ENCODE data around the gene IL17F. TPM values are rescaled to one million over a fixed set of nuclear protein-coding genes. Genes with fewer than 3 reads are reported as not detected.

The IL17F gene
- total RNA-seq, 1 experiment from 2014 or later, result not detected

- intact Hi-C loops (cut with micrococcal nuclease), result no loop called here
- ChIA-PET RAD21 (ENCODE audit: low non-redundant PET in 1 of 2, low total read pairs in 2 of 2, uncharacterized antibody in 2 of 2, unreplicated experiment in 2 of 2) (no interaction called here), POLR2A (no interaction called here), CTCF (no interaction called here)
- no peak for DNase-seq (ENCODE audit: low read depth, low spot score)
- H4K20me1 ChIP-seq (ENCODE audit: insufficient read depth), result no peaks in the 10 kb centered on the region
- no peak overlapping the region for H3K4me3 ChIP-seq (replicated peaks in 1 of 2; ENCODE audit: low read depth in 1 of 2, low read length in 2 of 2)
- no peaks in the 10 kb centered on the region for H3K9me3 ChIP-seq (ENCODE audit: control insufficient read depth in 1 of 2, insufficient read depth in 1 of 2, low read depth in 1 of 2, low read length in 2 of 2)
- H3K36me3 ChIP-seq (ENCODE audit: control insufficient read depth in 1 of 2, insufficient read depth in 2 of 2, low read length in 2 of 2), result no peaks in the 10 kb centered on the region
- H3K27ac ChIP-seq (ENCODE audit: low read depth, low read length), result no peak overlapping the region
- H2AFZ ChIP-seq (ENCODE audit: low read depth, low read length, poor library complexity, severe bottlenecking), result no peak overlapping the region
- H3K4me1 ChIP-seq (ENCODE audit: control insufficient read depth in 1 of 2, insufficient read depth in 2 of 2, low read length in 2 of 2), result no peaks in the 10 kb centered on the region
- no peaks in the 10 kb centered on the region for H3K79me2 ChIP-seq (ENCODE audit: insufficient read depth, low read length)
- no peak overlapping the region for H3K9ac ChIP-seq (ENCODE audit: low read length)
- no peaks in the 10 kb centered on the region for H3K9me2 ChIP-seq (ENCODE audit: insufficient read depth)
- TF ChIP-seq CBX3 (IDR thresholded peaks at IDR 0.05; ENCODE audit: low read depth) (no peak), ZFX (IDR thresholded peaks at IDR 0.05) (no peak), POLR2A (IDR thresholded peaks at IDR 0.05; ENCODE audit: borderline replicate concordance, extremely low read depth, insufficient read depth, insufficient read length) (no peak), EZH2phosphoT487 (IDR thresholded peaks at IDR 0.05; ENCODE audit: borderline replicate concordance) (no peak), RAD21 (IDR thresholded peaks at IDR 0.05; ENCODE audit: low read depth) (no peak), ZBTB33 (IDR thresholded peaks at IDR 0.05; ENCODE audit: extremely low read depth, insufficient replicate concordance, low read length) (no peak), EZH2 (IDR thresholded peaks at IDR 0.05) (no peak), ATF3 (IDR thresholded peaks at IDR 0.05) (no peak), JUND (IDR thresholded peaks at IDR 0.05) (no peak), SIN3A (IDR thresholded peaks at IDR 0.05; ENCODE audit: low read depth) (no peak), POLR2AphosphoS5 (IDR thresholded peaks at IDR 0.05; ENCODE audit: low read depth, low read length) (no peak), SP1 (IDR thresholded peaks at IDR 0.05; ENCODE audit: low read depth) (no peak), TCF7L2 (IDR thresholded peaks at IDR 0.05; ENCODE audit: borderline replicate concordance, extremely low read depth, insufficient read depth, insufficient read length) (no peak), ZNF274 (IDR thresholded peaks at IDR 0.05; ENCODE audit: low read depth, low read length) (no peak), EGR1 (IDR thresholded peaks at IDR 0.05; ENCODE audit: low read depth) (no peak), SRF (IDR thresholded peaks at IDR 0.05; ENCODE audit: low read depth) (no peak)
- no peak overlapping the region for H3K4me2 ChIP-seq (ENCODE audit: low read length)
- peaks cover 15% of the 10 kb centered on the region for H3K27me3 ChIP-seq (ENCODE audit: insufficient read depth, low read length)
- ATAC-seq, result no peak
- no TSS peak for BruUV-seq (replicated peaks)
These were observed 26.5 kb downstream of the IL17F start for GRCh38 chr6:52217761-52218160.
